Stimulated activated CD4-positive, alpha-beta T cell treated with anti-CD3 and anti-CD28 coated beads, TNF-alpha, amount 100 ng/mL, for 48 hours (primary cell): ENCODE measurements around the gene C22orf39.
A peak's percentile ranks its signal among the peaks of the same experiment; 100 is the strongest.

ENCODE experiments used
- DNase-seq, 3 donors: peaks; one replicate each; pipeline ENCODE4 v3.0.0-alpha.2; 2020; ENCODE audit warnings: low read depth in 3 of 3

Gene C22orf39

GRCh38 chr22:19447330-19448075 is at the start of gene C22orf39:
Gene C22orf39 (minus strand): TSS chr22:19447711. CDS start chr22:19447688, 23 bp downstream.
- DNase-seq = peak; percentile 69 to 80 (median 74)

- DNase-seq = no peak
Observed at GRCh38 chr22:19497245-19497644, 49.7 kb upstream of the C22orf39 start.

- DNase-seq = no peak
Observed at GRCh38 chr22:19496324-19496630, 48.8 kb upstream of the C22orf39 start.

GRCh38 chr22:19495562-19496323 is 48.2 kb upstream of the C22orf39 start:
- no peak for DNase-seq

- no peak for DNase-seq
Observed at GRCh38 chr22:19494676-19495173, 47.2 kb upstream of the C22orf39 start.

GRCh38 chr22:19494001-19494560 is 46.6 kb upstream of the C22orf39 start:
- DNase-seq = no peak

GRCh38 chr22:19492504-19493174 is 45.1 kb upstream of the C22orf39 start:
- no peak for DNase-seq

- no peak for DNase-seq
Observed at GRCh38 chr22:19490628-19491230, 43.2 kb upstream of the C22orf39 start.

GRCh38 chr22:19488884-19489843 is 41.7 kb upstream of the C22orf39 start:
- DNase-seq = no peak

GRCh38 chr22:19488285-19488684 is 40.8 kb upstream of the C22orf39 start:
- no peak for DNase-seq

GRCh38 chr22:19483481-19484244 is 36.2 kb upstream of the C22orf39 start:
- DNase-seq = no peak

GRCh38 chr22:19482297-19482696 is 34.8 kb upstream of the C22orf39 start:
- DNase-seq = no peak

GRCh38 chr22:19480789-19481188 is 33.3 kb upstream of the C22orf39 start:
- DNase-seq = no peak

GRCh38 chr22:19480173-19480568 is 32.7 kb upstream of the C22orf39 start:
- peak in 1 of 3 donors; percentile 7 for DNase-seq

- DNase-seq = peak; percentile 86 to 92 (median 88)
Observed at GRCh38 chr22:19479355-19480172, 32.1 kb upstream of the C22orf39 start, which contains the start of gene CDC45. Gene CDC45 (plus strand): TSS chr22:19479920. CDS start chr22:19479969, 49 bp downstream.

- peak; percentile 63 to 70 (median 64) for DNase-seq
Observed at GRCh38 chr22:19478901-19479354, 31.4 kb upstream of the C22orf39 start, which contains the start of gene UFD1. Gene UFD1 (minus strand): TSS chr22:19479193. CDS start chr22:19479085, 108 bp downstream.

- DNase-seq = no peak
Observed at GRCh38 chr22:19478045-19478900, 30.8 kb upstream of the C22orf39 start.
